K562 (cell line): Measurements from ENCODE around the gene BOLL. TPM values are rescaled to one million over a fixed set of nuclear protein-coding genes. Genes with fewer than 3 reads are reported as not detected.

Experiments
- ATAC-seq: fragments of 200-7000 bp; cut with Tn5 transposase; 3 replicates; pipeline ENCODE4 v1.9.1; 2020; ENCODE audit warnings: moderate library complexity
- BruUV-seq: library from RNA; stranded (reverse); fragments of 400-500 nt; replicated peaks from 2 replicates; lab custom pipeline; 2021; lab: Mats Ljungman, UMichigan
- CTCF ChIA-PET: fragments of 300-600 bp; formaldehyde crosslinking; extraction: SDS; loops from one replicate; lab custom pipeline; 2021; ENCODE audit warnings: low intra/inter-chr PET ratio; lab: Yijun Ruan, JAX
- POLR2A ChIA-PET: fragments of 300-600, 350-650 bp; sonication (Branson Sonifier 250); formaldehyde crosslinking; extraction: SDS; loops from one replicate; lab custom pipeline; 2021; ENCODE audit warnings: antibody characterized with exemption, inconsistent platforms; lab: Yijun Ruan, JAX
- DNase-seq, 4 experiments: peaks; one replicate each; pipeline versions ENCODE4 v3.0.0 to v3.0.0-alpha.2; 2011 to 2018; ENCODE audit warnings: low spot score in 3 of 4, mixed read lengths in 3 of 4; ENCODE audit errors: extremely low read depth in 1 of 4
- FAIRE-seq: peaks from 2 replicates; lab custom pipeline; 2011; peaks lifted over from hg19 to GRCh38; lab: Jason Lieb, UNC
- H2AFZ ChIP-seq: 2 replicates; pipeline ENCODE4 v1.6.0; 2011; ENCODE audit warnings: low read depth, low read length, control low read depth, inconsistent platforms
- H3K27ac ChIP-seq: fragments of 200-600 bp; 3 replicates; pipeline ENCODE4 v1.8.0; 2011; ENCODE audit warnings: low read depth, mild to moderate bottlenecking, control low read depth, inconsistent platforms, low read length, moderate library complexity, mixed read lengths; ENCODE audit errors: extremely low read depth
- H3K27me3 ChIP-seq, 2 experiments: fragments of 300-600 bp in 1 of 2; 2 replicates in 1 of 2; 3 replicates in 1 of 2; pipeline versions ENCODE4 v1.6.0 to v1.8.0; 2011; ENCODE audit warnings: inconsistent platforms in 2 of 2, low read length in 2 of 2, mild to moderate bottlenecking in 1 of 2, mixed read lengths in 1 of 2, moderate library complexity in 1 of 2; ENCODE audit not compliant: control insufficient read depth in 2 of 2, insufficient read depth in 2 of 2
- H3K36me3 ChIP-seq: fragments of 300-600 bp; 3 replicates; pipeline ENCODE4 v1.8.0; 2011; ENCODE audit warnings: mild to moderate bottlenecking, low read length, inconsistent platforms; ENCODE audit not compliant: control insufficient read depth, insufficient read depth
- H3K4me1 ChIP-seq, 2 experiments: fragments of 200-600 bp in 1 of 2; replicated peaks in 1 of 2; 2 replicates in 1 of 2; 3 replicates in 1 of 2; pipeline versions ENCODE4 v1.5.1 to v1.8.0; 2011; ENCODE audit warnings: inconsistent platforms in 2 of 2, low read length in 2 of 2, mild to moderate bottlenecking in 1 of 2, mixed read lengths in 1 of 2, moderate library complexity in 1 of 2; ENCODE audit not compliant: control insufficient read depth in 2 of 2, insufficient read depth in 2 of 2
- H3K4me2 ChIP-seq: 2 replicates; pipeline ENCODE4 v1.6.1; 2011; ENCODE audit warnings: low read length, control low read depth, inconsistent platforms, mixed read lengths; ENCODE audit not compliant: insufficient read depth
- H3K4me3 ChIP-seq: fragments of 200-600 bp; sonication (generic), shearing (Covaris generic); 2 replicates; pipeline ENCODE4 v1.5.1; 2016; ENCODE audit warnings: control low read depth, inconsistent platforms
- H3K79me2 ChIP-seq: fragments of 200-600 bp; 3 replicates; pipeline ENCODE4 v1.8.0; 2011; ENCODE audit warnings: low read length, inconsistent platforms; ENCODE audit not compliant: control insufficient read depth, insufficient read depth
- H3K9ac ChIP-seq, 2 experiments: 2 replicates each; pipeline versions ENCODE4 v1.6.0 to v1.6.1; 2011; ENCODE audit warnings: low read depth in 2 of 2, low read length in 2 of 2, control low read depth in 1 of 2, inconsistent platforms in 1 of 2, mild to moderate bottlenecking in 1 of 2, mixed read lengths in 1 of 2; ENCODE audit not compliant: insufficient read depth in 1 of 2
- H3K9me1 ChIP-seq: one replicate; pipeline ENCODE4 v1.6.0; 2011; ENCODE audit warnings: inconsistent platforms, mild to moderate bottlenecking, low read length, moderate library complexity; ENCODE audit not compliant: control insufficient read depth, insufficient read depth
- H3K9me3 ChIP-seq: replicated peaks from 2 replicates; pipeline ENCODE4 v1.5.1; 2011; ENCODE audit warnings: low read depth, low read length, inconsistent platforms; ENCODE audit not compliant: control insufficient read depth, insufficient read depth
- H4K20me1 ChIP-seq: replicated peaks from 2 replicates; pipeline ENCODE4 v1.6.1; 2011; ENCODE audit warnings: low read length, inconsistent platforms, mixed read lengths; ENCODE audit not compliant: control insufficient read depth, insufficient read depth
- CBX3 ChIP-seq, 2 experiments: IDR thresholded peaks; 1 replicate in 1 of 2; 2 replicates in 1 of 2; pipeline ENCODE4 v1.6.1; 2012; ENCODE audit warnings: inconsistent platforms in 2 of 2, low read length in 2 of 2, borderline replicate concordance in 1 of 2, control low read depth in 1 of 2
- CEBPG ChIP-seq, 3 experiments: fragments of 200-800 bp in 1 of 3; sonication (Bioruptor generic) in 1 of 3; sonication (generic) in 1 of 3; formaldehyde crosslinking in 1 of 3; IDR thresholded peaks in 2 of 3; conservative IDR thresholded peaks in 1 of 3; 2 replicates each; pipeline versions ENCODE4 v1.6.1 to v1.8.0; 2016 to 2022; ENCODE audit warnings: missing compliant biosample characterization in 2 of 3, missing genetic modification characterization in 2 of 3, mild to moderate bottlenecking in 1 of 3, missing genetic modification reagents in 1 of 3
- DNMT1 ChIP-seq: fragments of 450-650 bp; IDR thresholded peaks from 2 replicates; pipeline ENCODE4 v1.6.1; 2016; ENCODE audit warnings: antibody characterized with exemption, mild to moderate bottlenecking
- HCFC1 ChIP-seq: IDR thresholded peaks from 2 replicates; pipeline ENCODE4 v1.6.1; 2012; ENCODE audit warnings: low read depth, low read length, improper control_type of control experiment
- HDGF ChIP-seq: fragments of 450-650 bp; IDR thresholded peaks from 2 replicates; pipeline ENCODE4 v1.6.1; 2016
- MYC ChIP-seq, 2 experiments: fragments of 250-450 bp in 1 of 2; sonication (Bioruptor Pico) in 1 of 2; IDR thresholded peaks; 2 replicates each; pipeline versions ENCODE4 v1.5.1 to v1.6.1; 2012 to 2021; ENCODE audit warnings: low read depth in 2 of 2, borderline replicate concordance in 1 of 2, improper control_type of control experiment in 1 of 2, low read length in 1 of 2, mild to moderate bottlenecking in 1 of 2, moderate library complexity in 1 of 2
- RB1 ChIP-seq: fragments of 450-650 bp; IDR thresholded peaks from 2 replicates; pipeline ENCODE4 v1.6.1; 2017; ENCODE audit warnings: low read depth, mild to moderate bottlenecking
- SPI1 ChIP-seq: IDR thresholded peaks from 2 replicates; pipeline ENCODE4 v1.6.1; 2011; ENCODE audit warnings: low read depth, low read length, control low read depth, borderline replicate concordance
- TCF3 ChIP-seq: sonication (generic); formaldehyde crosslinking; IDR thresholded peaks from 2 replicates; pipeline ENCODE4 v1.4.0; 2020; ENCODE audit warnings: mild to moderate bottlenecking, missing genetic modification reagents
- YY1 ChIP-seq, 3 experiments: IDR thresholded peaks; 2 replicates each; pipeline ENCODE4 v1.6.1; 2011; ENCODE audit warnings: low read length in 2 of 3, mild to moderate bottlenecking in 2 of 3, moderate library complexity in 2 of 3, borderline replicate concordance in 1 of 3, control low read depth in 1 of 3, low read depth in 1 of 3; ENCODE audit not compliant: insufficient read depth in 3 of 3, insufficient replicate concordance in 2 of 3, control insufficient read depth in 1 of 3, insufficient read length in 1 of 3; ENCODE audit errors: extremely low read depth in 1 of 3
- ZNF143 ChIP-seq: sonication (generic); formaldehyde crosslinking; IDR thresholded peaks from 2 replicates; pipeline ENCODE4 v1.9.0; 2022; ENCODE audit warnings: mild to moderate bottlenecking, missing genetic modification reagents
- ZNF239 ChIP-seq: fragments of 250-450 bp; sonication (Bioruptor Pico); IDR thresholded peaks from 2 replicates; pipeline ENCODE4 v1.4.0; 2020; ENCODE audit warnings: mild to moderate bottlenecking
- WGBS: fragments of 100-300 bp; shearing (Covaris generic); methylation state at CpG from one replicate; pipeline ENCODE4 v1.1.6; 2016; ENCODE audit warnings: low coverage, mixed read lengths; ENCODE audit not compliant: insufficient coverage; ENCODE audit errors: missing lambda C conversion rate; 5-methylcytosine and 5-hydroxymethylcytosine counted together
- in situ Hi-C: fragments of 300-500 bp; cut with MboI; formaldehyde crosslinking; loops from 4 replicates; pipeline ENCODE4 v1.15.0; 2018; ENCODE audit warnings: inconsistent platforms, mixed read lengths
- intact Hi-C: fragments of 100-400 bp; cut with micrococcal nuclease; formaldehyde crosslinking; loops from 2 replicates; pipeline ENCODE4 v1.14.2; 2022
- polyA plus RNA-seq, 8 experiments: library from polyadenylated mRNA; depleted of rRNA in 4 of 8; stranded (reverse) in 5 of 8; unstranded in 3 of 8; fragments of >200 nt; fragmentation: Nextera tagmentation in 2 of 8; fragmentation: Illumina TruSeq in 1 of 8; extraction: Ambion mirVana in 2 of 8; extraction: Trizol in 1 of 8; gene quantifications; 2 replicates each; pipeline versions ENCODE4 v1.2.1 to v1.2.3, GENCODE V29; 2011 to 2014; ENCODE audit warnings: inconsistent platforms in 1 of 8, missing spikeins in 1 of 8
- total RNA-seq, 7 experiments: library from RNA; depleted of rRNA in 6 of 7; stranded (reverse); fragments of >200 nt in 6 of 7; fragmentation: Illumina TruSeq in 2 of 7; extraction: Trizol in 2 of 7; gene quantifications; 2 replicates each; pipeline versions ENCODE4 v1.2.1 to v1.2.3, GENCODE V29; 2011 to 2021; ENCODE audit warnings: low replicate concordance in 1 of 7
- TF ChIP-seq, protein P1 (sequence below): sonication (generic); formaldehyde crosslinking; IDR thresholded peaks from 2 replicates; pipeline ENCODE4 v1.8.0; 2023; ENCODE audit warnings: missing genetic modification reagents, mild to moderate bottlenecking, borderline replicate concordance

BOLL gene
- total and polyA plus RNA-seq, 9 of the 15 experiments (the other 6 are each of a cell fraction or from before 2014, with no cell fraction given), result 0.11 to 0.55 (median 0.19) TPM; not detected in 1

DNA sequence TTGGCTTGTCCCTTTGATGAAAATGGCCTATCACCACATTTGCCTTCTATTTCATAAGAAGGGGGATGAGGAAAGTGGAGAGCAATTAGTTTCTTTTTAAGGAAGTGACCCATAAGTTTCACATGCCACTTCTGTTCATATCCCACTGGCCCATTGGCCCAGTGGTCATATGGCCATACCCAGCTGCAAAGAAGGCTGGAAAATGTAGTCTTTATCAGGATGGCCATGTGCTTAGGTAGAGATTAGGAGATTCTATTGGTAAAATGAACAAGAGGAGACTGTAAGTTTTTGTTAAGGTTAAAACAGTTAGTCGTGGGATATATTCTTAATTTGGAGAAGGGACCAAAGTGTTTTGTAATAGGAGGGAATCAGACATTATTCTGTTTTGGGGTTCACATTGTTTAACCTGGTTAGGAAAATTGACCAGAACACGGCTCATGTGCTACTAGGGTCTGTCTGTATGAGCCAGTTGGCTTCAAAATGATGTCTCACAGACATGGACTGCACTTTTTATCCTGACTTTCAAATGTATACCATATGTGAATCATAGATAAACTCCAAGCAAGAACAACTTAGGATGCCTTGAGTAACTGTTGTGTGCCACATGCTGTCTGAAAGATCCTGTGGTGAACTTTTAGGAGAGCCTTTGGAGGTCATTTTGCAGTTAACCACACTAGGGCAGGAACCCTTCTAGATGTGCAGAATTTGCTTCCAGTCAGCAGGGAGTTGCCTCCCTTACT, 36.6 kb upstream of the BOLL start (continued):
- TF ChIP-seq CBX3 (IDR thresholded peaks at IDR 0.05; ENCODE audit: borderline replicate concordance in 1 of 2, low read length in 2 of 2) (0 out of 3 replicates have a peak, but pooled peaks of 1 of the 2 experiments have one; percentile 14), CEBPG (CRISPR knock-in tag; IDR thresholded peaks at IDR 0.05) (no peak), CEBPG (tag; conservative IDR thresholded peaks at IDR 0.05 in 1 of 2, IDR thresholded peaks at IDR 0.05 in 1 of 2) (peak in 1 of 2 experiments; percentile 59; a peak in 2 of 4 replicates), TCF3 (CRISPR knock-in tag) (peak; percentile 55), HDGF (no peak), ZNF143 (CRISPR knock-in tag) (no peak), HCFC1 (peak; percentile 58), MYC (IDR thresholded peaks at IDR 0.05; ENCODE audit: low read depth, low read length) (peak; percentile 80), MYC (CRISPR knock-in tag; IDR thresholded peaks at IDR 0.05; ENCODE audit: borderline replicate concordance, low read depth) (no peak)

DNA sequence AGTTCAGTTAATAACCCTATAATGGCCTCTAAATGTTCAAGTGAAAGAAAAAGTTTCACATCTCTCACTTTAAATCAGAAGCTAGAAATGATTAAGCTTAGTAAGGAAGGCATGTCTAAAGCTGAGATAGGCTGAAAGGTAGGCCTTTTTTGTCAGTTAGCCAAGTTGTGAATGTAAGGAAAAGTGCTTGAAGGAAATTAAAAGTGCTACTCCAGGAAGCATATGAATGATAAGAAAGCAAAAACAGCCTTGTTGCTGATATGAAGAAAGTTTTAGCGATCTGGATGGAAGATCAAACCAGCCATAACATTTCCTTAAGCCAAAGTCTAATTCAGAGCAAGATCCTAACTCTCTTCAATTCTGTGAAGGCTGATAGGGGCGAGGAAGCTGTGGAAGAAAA, 29.4 kb upstream of the BOLL start:
- POLR2A ChIA-PET, result interaction anchor here (0.7 kb wide), 1 partner anchor 1539 kb away, joined by 3 read pairs; no protein-coding TSS in a partner anchor
- Histone ChIP-seq H3K36me3 (peaks cover 5% of the 10 kb centered on the region; the same call in 1 of the 3 replicates), H3K9me3 (no peaks in the 10 kb centered on the region), H3K79me2 (peaks cover 79% of the 10 kb centered on the region)
- TF ChIP-seq ZNF239 (CRISPR knock-in tag) (no peak), RB1 (no peak), DNMT1 (no peak), SPI1 (no peak), YY1 (IDR thresholded peaks at IDR 0.05; ENCODE audit: borderline replicate concordance in 1 of 3, control insufficient read depth in 1 of 3, extremely low read depth in 1 of 3, insufficient read depth in 3 of 3, insufficient read length in 1 of 3, insufficient replicate concordance in 2 of 3, low read depth in 1 of 3, low read length in 2 of 3) (no peak)
- TF ChIP-seq, protein P1, sequence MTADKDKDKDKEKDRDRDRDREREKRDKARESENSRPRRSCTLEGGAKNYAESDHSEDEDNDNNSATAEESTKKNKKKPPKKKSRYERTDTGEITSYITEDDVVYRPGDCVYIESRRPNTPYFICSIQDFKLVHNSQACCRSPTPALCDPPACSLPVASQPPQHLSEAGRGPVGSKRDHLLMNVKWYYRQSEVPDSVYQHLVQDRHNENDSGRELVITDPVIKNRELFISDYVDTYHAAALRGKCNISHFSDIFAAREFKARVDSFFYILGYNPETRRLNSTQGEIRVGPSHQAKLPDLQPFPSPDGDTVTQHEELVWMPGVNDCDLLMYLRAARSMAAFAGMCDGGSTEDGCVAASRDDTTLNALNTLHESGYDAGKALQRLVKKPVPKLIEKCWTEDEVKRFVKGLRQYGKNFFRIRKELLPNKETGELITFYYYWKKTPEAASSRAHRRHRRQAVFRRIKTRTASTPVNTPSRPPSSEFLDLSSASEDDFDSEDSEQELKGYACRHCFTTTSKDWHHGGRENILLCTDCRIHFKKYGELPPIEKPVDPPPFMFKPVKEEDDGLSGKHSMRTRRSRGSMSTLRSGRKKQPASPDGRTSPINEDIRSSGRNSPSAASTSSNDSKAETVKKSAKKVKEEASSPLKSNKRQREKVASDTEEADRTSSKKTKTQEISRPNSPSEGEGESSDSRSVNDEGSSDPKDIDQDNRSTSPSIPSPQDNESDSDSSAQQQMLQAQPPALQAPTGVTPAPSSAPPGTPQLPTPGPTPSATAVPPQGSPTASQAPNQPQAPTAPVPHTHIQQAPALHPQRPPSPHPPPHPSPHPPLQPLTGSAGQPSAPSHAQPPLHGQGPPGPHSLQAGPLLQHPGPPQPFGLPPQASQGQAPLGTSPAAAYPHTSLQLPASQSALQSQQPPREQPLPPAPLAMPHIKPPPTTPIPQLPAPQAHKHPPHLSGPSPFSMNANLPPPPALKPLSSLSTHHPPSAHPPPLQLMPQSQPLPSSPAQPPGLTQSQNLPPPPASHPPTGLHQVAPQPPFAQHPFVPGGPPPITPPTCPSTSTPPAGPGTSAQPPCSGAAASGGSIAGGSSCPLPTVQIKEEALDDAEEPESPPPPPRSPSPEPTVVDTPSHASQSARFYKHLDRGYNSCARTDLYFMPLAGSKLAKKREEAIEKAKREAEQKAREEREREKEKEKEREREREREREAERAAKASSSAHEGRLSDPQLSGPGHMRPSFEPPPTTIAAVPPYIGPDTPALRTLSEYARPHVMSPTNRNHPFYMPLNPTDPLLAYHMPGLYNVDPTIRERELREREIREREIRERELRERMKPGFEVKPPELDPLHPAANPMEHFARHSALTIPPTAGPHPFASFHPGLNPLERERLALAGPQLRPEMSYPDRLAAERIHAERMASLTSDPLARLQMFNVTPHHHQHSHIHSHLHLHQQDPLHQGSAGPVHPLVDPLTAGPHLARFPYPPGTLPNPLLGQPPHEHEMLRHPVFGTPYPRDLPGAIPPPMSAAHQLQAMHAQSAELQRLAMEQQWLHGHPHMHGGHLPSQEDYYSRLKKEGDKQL (CRISPR knock-in tag), result no peak
- TF ChIP-seq, all 486 proteins: peak for 0
- FAIRE-seq (no peak), DNase-seq (no peak), ATAC-seq (no peak)
- in situ Hi-C loops, result loop anchor here (10.0 kb wide), 1 partner anchor 120 kb away; no protein-coding TSS in a partner anchor
- H3K27me3 ChIP-seq, result no peaks in the 10 kb centered on the region
- intact Hi-C loops, result no loop called here
- CTCF ChIA-PET, result no interaction called here
- H3K9me1 ChIP-seq, result no peaks in the 10 kb centered on the region
- no peak overlapping the region for H3K4me2 ChIP-seq
- H2AFZ ChIP-seq, result no peak overlapping the region
- no TSS peak for BruUV-seq
- H3K4me3 ChIP-seq, result no peak overlapping the region
- no peaks in the 10 kb centered on the region for H4K20me1 ChIP-seq
- 11% methylated on average over 2 of the region's 2 CpGs for WGBS
- peak overlapping the region; percentile 16; the same call in 1 of the 3 replicates for H3K27ac ChIP-seq
- peaks cover 0 to 9% of the 10 kb centered on the region in 2 experiments; a peak in 3 of 5 replicates for H3K4me1 ChIP-seq
- no peak overlapping the region for H3K9ac ChIP-seq
